Naive thymus-derived CD8-positive, alpha-beta T cell (primary cell): Measurements from ENCODE around the gene PRKCD. TPM values are rescaled to one million over a fixed set of nuclear protein-coding genes. Genes with fewer than 3 reads are reported as not detected.
"Not testable (repeated sequence)": the region's sequence is repeated elsewhere in the genome, so short reads cannot be mapped to it uniquely, and the experiment has no call there.

Experiments used
- ATAC-seq, 2 donors: fragments of 150-1000 bp; cut with Tn5 transposase in 1 of 2; sonication (Bioruptor Pico), chemical (Tn5 transposase) in 1 of 2; 1 replicate in 1 of 2; 2 replicates in 1 of 2; pipeline ENCODE4 v1.10.0; 2021; ENCODE audit warnings: mild to moderate bottlenecking in 2 of 2, moderate library complexity in 2 of 2
- POLR2A ChIA-PET: fragments of 350-600 bp; sonication (Branson Sonifier 250); formaldehyde crosslinking; loops from one replicate; lab custom pipeline; 2021; ENCODE audit warnings: antibody characterized with exemption; lab: Charles Lee
- DNase-seq, 10 donors: peaks; one replicate each; pipeline versions ENCODE4 v3.0.0 to v3.0.0-alpha.2; 2020 to 2022
- H3K27ac Mint-ChIP-seq, 10 donors: one replicate each; pipeline ENCODE4 v1.8.0; 2020 to 2022; ENCODE audit warnings: mild to moderate bottlenecking in 10 of 10, mixed read lengths in 10 of 10, moderate library complexity in 4 of 10, inconsistent platforms in 1 of 10
- H3K27me3 Mint-ChIP-seq, 5 donors: one replicate each; pipeline ENCODE4 v1.8.0; 2021 to 2022; ENCODE audit warnings: mixed read lengths in 5 of 5
- H3K36me3 Mint-ChIP-seq, 3 donors: one replicate each; pipeline ENCODE4 v1.8.0; 2020 to 2022; ENCODE audit warnings: mixed read lengths in 3 of 3, mild to moderate bottlenecking in 2 of 3, inconsistent platforms in 1 of 3
- H3K4me1 Mint-ChIP-seq, 4 donors: one replicate each; pipeline ENCODE4 v1.8.0; 2021 to 2022; ENCODE audit warnings: mixed read lengths in 4 of 4
- H3K4me3 Mint-ChIP-seq, 10 donors: one replicate each; pipeline ENCODE4 v1.8.0; 2020 to 2022; ENCODE audit warnings: mild to moderate bottlenecking in 10 of 10, mixed read lengths in 10 of 10, moderate library complexity in 6 of 10, inconsistent platforms in 1 of 10
- H3K9me3 Mint-ChIP-seq, 9 donors: one replicate each; pipeline ENCODE4 v1.8.0; 2020 to 2022; ENCODE audit warnings: mixed read lengths in 9 of 9, mild to moderate bottlenecking in 3 of 9, inconsistent platforms in 1 of 9, moderate library complexity in 1 of 9
- polyA plus RNA-seq, 3 donors: library from polyadenylated mRNA; unstranded; fragments of 300-500 nt; fragmentation: Illumina TruSeq; gene quantifications; one replicate each; pipeline ENCODE4 v1.2.3, GENCODE V29; 2021
- total RNA-seq, 8 experiments: library from RNA in 2 of 8; stranded (reverse) in 2 of 8; gene quantifications; one replicate each; pipeline ENCODE4 v1.2.3 and lab custom pipeline; 2021 to 2026

Gene PRKCD
- total and polyA plus RNA-seq, 5 experiments from 2014 or later: 5.5 to 12.2 (median 11.0) TPM

GRCh38 chr3:53142986-53143385 lies 18.0 kb upstream of the PRKCD start:
- Mint-ChIP-seq H3K9me3 (no peaks in the 10 kb centered on the region), H3K27ac (no peak overlapping the region), H3K4me1 (no peaks in the 10 kb centered on the region), H3K4me3 (no peak overlapping the region), H3K36me3 (no peaks in the 10 kb centered on the region), H3K27me3 (no peaks in the 10 kb centered on the region)
- POLR2A ChIA-PET: no interaction called here
- no peak for DNase-seq
- ATAC-seq: no peak

DNA sequence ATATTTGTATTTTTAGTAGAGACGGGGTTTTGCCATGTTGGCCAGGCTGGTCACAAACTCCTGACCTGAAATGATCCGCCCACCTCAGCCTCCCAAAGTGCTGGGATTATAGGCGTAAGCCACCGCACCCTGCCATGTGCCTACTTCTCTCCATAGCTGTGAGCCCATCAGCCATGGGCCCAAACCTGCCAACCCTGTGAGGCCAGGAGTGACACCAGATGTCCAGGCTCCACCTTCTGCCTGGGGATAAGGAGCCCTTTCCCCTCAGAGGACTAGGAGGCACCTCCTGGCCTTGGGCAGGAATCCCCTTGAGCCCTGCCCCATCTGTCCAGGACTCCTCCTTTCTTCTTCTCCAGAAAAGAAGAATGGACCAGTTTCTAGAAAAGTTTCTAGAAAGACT lies 16.6 kb upstream of the PRKCD start:
- POLR2A ChIA-PET: no interaction called here
- H3K36me3 Mint-ChIP-seq: no peaks in the 10 kb centered on the region
- H3K27ac Mint-ChIP-seq: no peak overlapping the region
- no peaks in the 10 kb centered on the region for H3K4me1 Mint-ChIP-seq
- ATAC-seq (no peak), DNase-seq (no peak)
- H3K9me3 Mint-ChIP-seq: no peaks in the 10 kb centered on the region
- H3K4me3 Mint-ChIP-seq: no peak overlapping the region
- H3K27me3 Mint-ChIP-seq: no peaks in the 10 kb centered on the region

DNA sequence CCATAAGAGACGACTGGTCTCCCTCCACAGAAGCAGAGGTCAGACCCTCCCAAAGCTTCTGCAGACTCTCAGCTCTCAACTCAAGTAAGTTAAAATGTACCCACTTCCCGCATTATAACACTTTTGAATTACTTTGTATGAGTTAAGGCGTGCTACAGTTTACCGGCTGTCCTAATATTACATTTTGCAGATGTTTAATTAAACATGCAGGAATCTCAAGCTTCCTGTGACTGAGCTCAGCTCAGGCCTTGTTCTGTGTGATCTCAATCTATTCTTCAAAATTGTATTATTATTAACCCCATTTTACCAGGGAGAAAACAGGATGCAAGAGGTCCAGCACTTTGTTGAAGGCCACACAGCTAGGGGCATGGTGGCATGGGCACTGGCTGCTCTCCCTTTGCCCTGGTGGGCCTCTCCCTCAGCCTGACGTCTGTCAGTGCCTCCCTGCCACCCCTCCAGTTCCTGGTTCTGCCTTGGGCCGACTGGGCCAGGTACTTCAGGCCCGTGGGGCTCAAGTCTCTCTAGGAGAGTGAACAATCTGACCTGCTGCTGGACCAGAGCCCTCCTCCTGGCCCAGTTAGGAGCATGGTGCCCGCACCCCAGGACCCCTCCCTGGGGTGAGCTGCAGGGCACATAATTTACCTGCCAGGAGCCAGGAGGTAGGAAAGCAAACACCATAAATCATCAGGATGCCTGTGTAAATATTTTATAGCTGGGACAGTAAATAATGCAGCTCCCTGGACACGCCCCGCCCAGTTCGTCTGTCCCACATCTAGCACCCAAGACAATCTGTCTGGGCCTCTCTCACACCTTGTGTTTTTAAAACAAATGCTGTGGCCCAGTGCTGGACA lies 15.9 kb upstream of the PRKCD start:
- no peaks in the 10 kb centered on the region for H3K4me1 Mint-ChIP-seq
- no peak overlapping the region for H3K27ac Mint-ChIP-seq
- no peak overlapping the region for H3K4me3 Mint-ChIP-seq
- ATAC-seq (no peak), DNase-seq (no peak)
- H3K9me3 Mint-ChIP-seq: no peaks in the 10 kb centered on the region
- POLR2A ChIA-PET: interaction anchor here (0.9 kb wide), 1 partner anchor 16 kb away, joined by 3 read pairs; no protein-coding TSS in a partner anchor
- H3K36me3 Mint-ChIP-seq: no peaks in the 10 kb centered on the region
- H3K27me3 Mint-ChIP-seq: peaks cover 0 to 3% (median 0%) of the 10 kb centered on the region in 5 donors

DNA sequence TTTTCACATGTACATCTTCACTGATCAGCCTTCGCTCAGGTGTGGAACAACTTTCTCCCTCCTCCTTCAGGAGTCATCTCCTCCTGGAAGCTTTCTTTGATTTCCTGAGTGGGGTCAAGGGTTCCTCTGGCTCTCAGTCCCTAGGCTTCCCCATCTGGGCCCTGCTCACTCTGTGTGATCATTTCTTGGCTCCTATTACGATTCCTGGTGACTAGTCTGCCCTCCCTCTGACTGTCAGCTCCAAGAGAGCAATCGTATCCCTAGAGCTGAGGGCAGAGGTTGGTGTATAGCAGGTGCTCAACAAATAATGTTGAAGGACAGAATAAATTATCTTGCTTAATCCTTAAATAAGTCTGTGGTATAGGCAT lies 15.3 kb upstream of the PRKCD start:
- Mint-ChIP-seq H3K9me3 (no peaks in the 10 kb centered on the region), H3K4me1 (no peaks in the 10 kb centered on the region), H3K36me3 (no peaks in the 10 kb centered on the region), H3K27me3 (peaks cover 0 to 3% (median 0%) of the 10 kb centered on the region in 5 donors), H3K4me3 (no peak overlapping the region), H3K27ac (no peak overlapping the region)
- POLR2A ChIA-PET: interaction anchor here (0.9 kb wide), 1 partner anchor 17 kb away, joined by 3 read pairs; no protein-coding TSS in a partner anchor
- DNase-seq (no peak), ATAC-seq (no peak)

DNA sequence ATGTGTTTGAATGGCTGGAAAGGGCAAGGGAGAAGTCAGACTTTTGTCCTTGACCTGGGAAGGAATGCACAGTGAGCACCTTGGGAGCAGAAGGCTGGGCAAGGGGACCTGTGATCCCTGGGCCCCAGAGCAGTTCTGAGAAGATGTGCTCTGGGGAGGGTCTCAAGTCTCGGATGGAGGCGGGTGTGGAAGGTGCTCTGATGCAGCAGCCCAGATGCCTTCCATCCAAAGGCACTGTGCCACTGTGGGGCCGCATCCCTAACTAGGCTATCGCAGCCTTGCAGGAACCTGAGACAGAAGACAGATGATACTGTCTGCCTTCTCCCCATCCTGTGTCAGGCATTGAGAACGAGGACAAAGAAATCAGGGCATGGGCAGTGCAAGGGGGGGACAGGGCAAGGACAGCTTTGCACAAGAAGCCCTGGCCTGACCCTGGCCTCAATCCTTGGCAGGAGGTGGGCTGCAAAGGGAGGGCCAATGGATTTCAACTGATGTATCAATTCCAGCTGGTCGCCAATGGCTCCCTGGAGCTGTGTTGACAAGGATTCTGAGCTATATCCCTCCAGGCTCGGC lies 14.6 kb upstream of the PRKCD start:
- no peak for DNase-seq
- Mint-ChIP-seq H3K27me3 (peaks cover 0 to 3% (median 0%) of the 10 kb centered on the region in 5 donors), H3K27ac (no peak overlapping the region), H3K4me3 (no peak overlapping the region), H3K4me1 (no peaks in the 10 kb centered on the region), H3K36me3 (no peaks in the 10 kb centered on the region), H3K9me3 (no peaks in the 10 kb centered on the region)
- no peak for ATAC-seq
- POLR2A ChIA-PET: no interaction called here

GRCh38 chr3:53147151-53147902 lies 13.7 kb upstream of the PRKCD start:
- Mint-ChIP-seq H3K4me3 (no peak overlapping the region), H3K27ac (no peak overlapping the region), H3K9me3 (no peaks in the 10 kb centered on the region), H3K4me1 (no peaks in the 10 kb centered on the region), H3K27me3 (peaks cover 0 to 5% (median under 1%) of the 10 kb centered on the region in 5 donors), H3K36me3 (no peaks in the 10 kb centered on the region)
- POLR2A ChIA-PET: interaction anchor here (1.1 kb wide), 1 partner anchor 9 kb away, joined by 4 read pairs; no protein-coding TSS in a partner anchor
- DNase-seq (no peak), ATAC-seq (no peak)

- Mint-ChIP-seq H3K27me3 (peaks cover 0 to 8% (median 7%) of the 10 kb centered on the region in 5 donors), H3K4me3 (no peak overlapping the region), H3K9me3 (no peaks in the 10 kb centered on the region), H3K27ac (no peak overlapping the region), H3K36me3 (no peaks in the 10 kb centered on the region), H3K4me1 (no peaks in the 10 kb centered on the region)
- POLR2A ChIA-PET: interaction anchor here (1.1 kb wide), 1 partner anchor 9 kb away, joined by 4 read pairs; no protein-coding TSS in a partner anchor
- DNase-seq: no peak
- no peak for ATAC-seq
Measured at GRCh38 chr3:53147903-53148400, 13.1 kb upstream of the PRKCD start.

DNA sequence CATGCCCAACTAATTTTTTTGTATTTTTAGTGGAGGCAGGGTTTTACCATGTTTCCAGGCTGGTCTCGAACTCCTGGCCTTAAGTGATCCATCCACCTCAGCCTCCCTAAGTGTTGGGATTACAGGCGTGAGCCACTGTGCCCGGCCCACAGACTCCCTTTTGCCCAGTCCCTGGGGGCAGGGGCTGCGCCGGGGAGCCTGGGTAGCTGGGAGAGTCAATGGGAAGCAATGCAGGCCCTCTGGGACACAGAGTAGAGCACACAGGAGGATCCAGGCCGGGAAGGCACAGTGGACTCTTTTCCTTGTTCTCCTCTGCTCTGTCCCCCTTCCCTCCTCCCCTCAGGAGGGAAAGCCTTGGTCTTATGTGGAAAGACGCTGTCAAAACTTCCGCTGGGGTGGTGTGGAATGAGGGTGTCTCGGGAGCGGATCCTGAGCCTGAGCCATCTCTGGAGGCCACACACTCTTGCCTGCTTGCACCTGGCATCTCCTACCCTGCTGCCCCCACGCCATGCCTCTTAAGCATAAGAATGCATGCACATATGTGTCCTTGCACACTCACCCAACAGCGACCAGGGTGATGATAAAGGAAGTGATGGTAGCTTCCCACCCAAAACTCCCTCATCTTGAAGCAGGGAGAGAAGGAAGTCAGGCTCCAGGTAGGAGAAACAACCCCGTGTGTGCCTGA lies 11.9 kb upstream of the PRKCD start:
- H3K27ac Mint-ChIP-seq: peak overlapping the region in 1 of 10 donors; percentile 69
- H3K4me3 Mint-ChIP-seq: no peak overlapping the region
- no peak for ATAC-seq
- no peak for DNase-seq
- peaks cover 7 to 19% (median 14%) of the 10 kb centered on the region in 5 donors for H3K27me3 Mint-ChIP-seq
- no peaks in the 10 kb centered on the region for H3K4me1 Mint-ChIP-seq
- no peaks in the 10 kb centered on the region for H3K9me3 Mint-ChIP-seq
- H3K36me3 Mint-ChIP-seq: no peaks in the 10 kb centered on the region
- POLR2A ChIA-PET: no interaction called here

- H3K4me3 Mint-ChIP-seq: no peak overlapping the region
- no peaks in the 10 kb centered on the region for H3K9me3 Mint-ChIP-seq
- no peaks in the 10 kb centered on the region for H3K36me3 Mint-ChIP-seq
- H3K27me3 Mint-ChIP-seq: peaks cover 7 to 24% (median 18%) of the 10 kb centered on the region in 5 donors
- H3K27ac Mint-ChIP-seq: peak overlapping the region in 1 of 10 donors; percentile 69
- ATAC-seq (no peak), DNase-seq (no peak)
- no peaks in the 10 kb centered on the region for H3K4me1 Mint-ChIP-seq
- POLR2A ChIA-PET: no interaction called here
Measured at GRCh38 chr3:53149699-53150098, 11.3 kb upstream of the PRKCD start.

DNA sequence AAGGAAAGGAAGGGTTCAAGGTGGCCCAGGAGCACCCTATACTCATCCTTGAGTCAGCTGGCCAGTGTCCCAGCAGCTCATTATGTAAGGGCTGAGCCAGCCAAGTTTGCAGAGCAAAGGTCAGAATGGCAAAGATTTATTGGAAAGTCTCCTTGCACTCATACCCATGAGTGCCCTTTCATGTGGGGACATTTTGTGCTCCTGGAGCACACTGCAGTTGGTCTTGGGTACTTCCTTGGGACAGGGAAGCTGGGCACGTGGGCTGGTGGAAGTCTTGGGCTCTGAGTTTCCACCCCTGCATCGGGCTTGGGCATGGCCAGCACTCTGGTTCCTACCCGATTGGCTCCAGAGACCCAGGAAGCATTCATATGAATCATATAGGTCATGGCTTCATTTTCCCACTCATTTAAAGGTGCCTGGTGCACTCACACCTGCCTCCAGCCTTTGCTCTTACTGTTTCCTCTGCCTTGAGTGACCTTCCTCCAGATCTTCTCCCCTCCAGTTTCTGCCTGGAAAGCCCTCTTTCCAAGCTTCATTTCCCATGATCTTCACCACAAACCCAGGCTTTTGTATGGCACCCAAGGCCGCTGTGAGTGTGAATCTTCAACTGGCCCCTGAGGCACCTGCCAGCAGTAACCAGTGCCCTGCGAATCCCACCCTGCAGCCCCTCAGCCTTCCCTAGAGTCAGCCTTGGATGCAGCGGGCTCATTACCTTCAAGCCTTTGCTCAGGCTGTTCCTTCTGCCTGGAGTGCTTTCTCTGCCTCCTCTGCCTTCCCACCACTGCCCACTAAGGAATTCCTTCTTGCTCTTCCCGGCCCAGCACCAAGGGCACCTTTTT lies 10.5 kb upstream of the PRKCD start:
- POLR2A ChIA-PET: no interaction called here
- H3K27ac Mint-ChIP-seq: no peak overlapping the region
- no peak overlapping the region for H3K4me3 Mint-ChIP-seq

DNA sequence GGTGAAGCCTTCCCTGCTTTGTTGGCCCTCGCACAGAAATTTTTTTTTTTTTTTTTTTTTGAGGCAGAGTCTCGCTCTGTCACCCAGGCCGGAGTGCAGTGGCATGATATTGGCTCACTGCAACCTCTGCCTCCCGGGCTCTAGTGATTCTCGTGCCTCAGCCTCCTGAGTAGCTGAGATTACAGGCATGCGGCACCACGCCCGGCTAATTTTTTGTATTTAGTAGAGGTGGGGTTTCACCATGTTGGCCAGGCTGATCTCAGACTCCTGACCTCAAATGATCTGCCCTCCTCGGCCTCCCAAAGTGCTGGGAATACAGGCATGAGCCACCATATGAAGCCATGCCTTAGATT lies 9.9 kb upstream of the PRKCD start:
- H3K9me3 Mint-ChIP-seq, H3K4me3 Mint-ChIP-seq, POLR2A ChIA-PET, ATAC-seq, H3K36me3 Mint-ChIP-seq, H3K4me1 Mint-ChIP-seq, DNase-seq, H3K27ac Mint-ChIP-seq: not testable (repeated sequence)
- H3K27me3 Mint-ChIP-seq: peaks cover 10 to 38% (median 25%) of the 10 kb centered on the region in 5 donors

More for the DNA sequence above, 10.5 kb upstream of the PRKCD start:
- DNase-seq (no peak), ATAC-seq (no peak)
- Mint-ChIP-seq H3K9me3 (no peaks in the 10 kb centered on the region), H3K36me3 (no peaks in the 10 kb centered on the region), H3K4me1 (no peaks in the 10 kb centered on the region), H3K27me3 (peaks cover 10 to 32% (median 20%) of the 10 kb centered on the region in 5 donors)

DNA sequence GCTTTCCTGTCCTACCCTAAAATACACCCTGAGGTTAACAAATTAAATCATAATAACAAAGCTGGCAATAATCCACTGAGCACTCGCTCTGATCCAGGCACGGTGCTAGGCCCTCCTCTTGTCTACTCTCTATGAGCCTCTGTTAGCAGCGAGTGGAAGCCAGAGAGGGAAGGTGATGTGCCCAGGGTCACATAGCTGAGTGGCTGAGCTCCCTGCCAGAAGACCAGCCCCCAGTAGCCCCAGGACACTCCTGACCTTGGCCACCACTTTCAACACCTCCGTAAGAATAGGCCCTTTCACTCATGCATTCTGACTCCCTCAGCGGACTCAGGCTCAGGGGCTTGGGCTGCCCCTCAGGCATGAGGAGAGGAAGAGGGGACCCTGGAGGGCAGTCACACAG lies 9.5 kb upstream of the PRKCD start:
- Mint-ChIP-seq H3K4me3 (no peak overlapping the region), H3K9me3 (no peaks in the 10 kb centered on the region)

More for the DNA sequence above, 9.5 kb upstream of the PRKCD start:
- Mint-ChIP-seq H3K27ac (no peak overlapping the region), H3K36me3 (no peaks in the 10 kb centered on the region), H3K27me3 (peaks cover 10 to 42% (median 25%) of the 10 kb centered on the region in 5 donors), H3K4me1 (no peaks in the 10 kb centered on the region)
- ATAC-seq: no peak
- POLR2A ChIA-PET: no interaction called here
- no peak for DNase-seq
